K562 treated with DMSO at 1 percent for 24 hours (cell line): Measurements from ENCODE around the gene IFNA21. TPM values are rescaled to one million over a fixed set of nuclear protein-coding genes. Genes with fewer than 3 reads are reported as not detected.

ENCODE experiments used
- total RNA-seq: library from RNA; unstranded; fragments of 300-600 nt; gene quantifications from 2 replicates; pipeline ENCODE4 v1.2.3, GENCODE V29; 2022; ENCODE audit warnings: low read depth; ENCODE audit not compliant: insufficient read depth

The IFNA21 gene
- not detected in 2 replicates for total RNA-seq

GRCh38 chr9:21166560-21166959 is at the start of gene IFNA21:
Gene IFNA21 (minus strand): TSS chr9:21166660. CDS start chr9:21166612, 48 bp downstream.

GRCh38 chr9:21207043-21207442 is 40.6 kb upstream of the IFNA21 start, which contains the start of gene IFNA10:
Gene IFNA10 (minus strand): TSS chr9:21207143. CDS start chr9:21207097, 46 bp downstream.

GRCh38 chr9:21202105-21202504 is 35.6 kb upstream of the IFNA21 start, which contains the start of gene IFNA7:
Gene IFNA7 (minus strand): TSS chr9:21202205. CDS start chr9:21202165, 40 bp downstream.

GRCh38 chr9:21187487-21187886 is 21.0 kb upstream of the IFNA21 start, which contains the start of gene IFNA4:
Gene IFNA4 (minus strand): TSS chr9:21187587. CDS start chr9:21187531, 56 bp downstream.

GRCh38 chr9:21141427-21141882 is 25.0 kb downstream of the IFNA21 start, which contains the start of gene IFNW1:
Gene IFNW1 (minus strand): TSS chr9:21141832. CDS start chr9:21141570, 262 bp downstream.

Other genes with a start within 250 kb of the IFNA21 start
- gene HACD4, start 135.0 kb downstream of the IFNA21 start, total RNA-seq = not detected in 2 replicates
- gene IFNB1, start 88.7 kb downstream of the IFNA21 start, total RNA-seq = not detected in 2 replicates
- gene IFNW1, start 24.8 kb downstream of the IFNA21 start, total RNA-seq = not detected in 2 replicates
- gene IFNA4, start 20.9 kb upstream of the IFNA21 start, total RNA-seq = not detected in 2 replicates
- not detected in 2 replicates for gene IFNA7, start 35.5 kb upstream of the IFNA21 start, total RNA-seq
- gene IFNA10, start 40.5 kb upstream of the IFNA21 start, total RNA-seq = not detected in 2 replicates
- gene IFNA16, start 50.7 kb upstream of the IFNA21 start, total RNA-seq = not detected in 2 replicates
- gene IFNA17, start 61.6 kb upstream of the IFNA21 start, total RNA-seq = not detected in 2 replicates
- not detected in 2 replicates for gene IFNA14, start 73.3 kb upstream of the IFNA21 start, total RNA-seq
- not detected in 2 replicates for gene IFNA5, start 138.7 kb upstream of the IFNA21 start, total RNA-seq
- not detected in 2 replicates for gene KLHL9, start 168.7 kb upstream of the IFNA21 start, total RNA-seq
- gene IFNA6, start 184.2 kb upstream of the IFNA21 start, total RNA-seq = not detected in 2 replicates
- gene IFNA13, start 201.4 kb upstream of the IFNA21 start, total RNA-seq = not detected in 2 replicates
- gene IFNA2, start 218.7 kb upstream of the IFNA21 start, total RNA-seq = not detected in 2 replicates
- gene IFNA8, start 242.5 kb upstream of the IFNA21 start, total RNA-seq = not detected in 2 replicates